CD14-positive monocyte (primary cell): Measurements from ENCODE around the gene DPP10. TPM values are rescaled to one million over a fixed set of nuclear protein-coding genes. Genes with fewer than 3 reads are reported as not detected.

Experiments used
- DNase-seq, 3 donors: peaks; one replicate each; pipeline ENCODE4 v3.0.0-alpha.2; 2011 to 2022
- H2AFZ ChIP-seq: 2 replicates; pipeline ENCODE4 v1.6.0; 2012; ENCODE audit warnings: mild to moderate bottlenecking, low read depth, low read length, inconsistent platforms; ENCODE audit not compliant: insufficient read depth, poor library complexity, severe bottlenecking
- H3K27ac ChIP-seq, 2 donors: 1 replicate in 1 of 2; 2 replicates in 1 of 2; pipeline ENCODE4 v1.5.1; 2012 to 2013; ENCODE audit warnings: low read length in 2 of 2, control low read depth in 1 of 2, inconsistent platforms in 1 of 2, low read depth in 1 of 2, mild to moderate bottlenecking in 1 of 2
- H3K27me3 ChIP-seq, 2 donors: one replicate each; pipeline versions ENCODE4 v1.6.0 to v1.6.1; 2011 to 2013; ENCODE audit warnings: low read length in 2 of 2; ENCODE audit not compliant: control insufficient read depth in 2 of 2, insufficient read depth in 2 of 2
- H3K36me3 ChIP-seq, 2 donors: replicated peaks in 1 of 2; 1 replicate in 1 of 2; 2 replicates in 1 of 2; pipeline versions ENCODE4 v1.5.1 to v1.6.1; 2012 to 2013; ENCODE audit warnings: low read length in 2 of 2, control low read depth in 1 of 2, inconsistent platforms in 1 of 2, mild to moderate bottlenecking in 1 of 2; ENCODE audit not compliant: insufficient read depth in 2 of 2, control insufficient read depth in 1 of 2
- H3K4me1 ChIP-seq, 2 donors: 1 replicate in 1 of 2; 2 replicates in 1 of 2; pipeline versions ENCODE4 v1.5.1 to v1.6.1; 2012 to 2013; ENCODE audit warnings: low read length in 2 of 2, control low read depth in 1 of 2, inconsistent platforms in 1 of 2, mild to moderate bottlenecking in 1 of 2, moderate library complexity in 1 of 2; ENCODE audit not compliant: insufficient read depth in 2 of 2, control insufficient read depth in 1 of 2
- H3K4me2 ChIP-seq: replicated peaks from 2 replicates; pipeline ENCODE3; 2012; ENCODE audit warnings: low read length, moderate library complexity, mild to moderate bottlenecking; ENCODE audit not compliant: poor library complexity, severe bottlenecking; ENCODE audit errors: extremely low read depth
- H3K4me3 ChIP-seq, 3 experiments: fragments of 200-600 bp in 1 of 3; sonication (generic) in 1 of 3; replicated peaks in 1 of 3; 1 replicate in 2 of 3; 2 replicates in 1 of 3; pipeline ENCODE4 v1.5.1; 2011 to 2013; ENCODE audit warnings: low read length in 3 of 3, mild to moderate bottlenecking in 3 of 3, control low read depth in 2 of 3, low read depth in 2 of 3, inconsistent platforms in 1 of 3, moderate library complexity in 1 of 3
- H3K79me2 ChIP-seq: 2 replicates; pipeline ENCODE4 v1.6.0; 2012; ENCODE audit warnings: mild to moderate bottlenecking, control low read depth, inconsistent platforms, low read length, moderate library complexity; ENCODE audit not compliant: insufficient read depth
- H3K9ac ChIP-seq: 2 replicates; pipeline ENCODE4 v1.6.0; 2017; ENCODE audit warnings: low read length, mild to moderate bottlenecking; ENCODE audit not compliant: insufficient read depth, poor library complexity, severe bottlenecking
- H3K9me3 ChIP-seq, 2 donors: replicated peaks in 1 of 2; 1 replicate in 1 of 2; 2 replicates in 1 of 2; pipeline versions ENCODE4 v1.5.1 to v1.6.1; 2012 to 2013; ENCODE audit warnings: low read length in 2 of 2, control low read depth in 1 of 2; ENCODE audit not compliant: control insufficient read depth in 1 of 2, insufficient read depth in 1 of 2
- H4K20me1 ChIP-seq: 2 replicates; pipeline ENCODE4 v1.6.0; 2012; ENCODE audit warnings: mild to moderate bottlenecking, low read length, control low read depth, moderate library complexity; ENCODE audit not compliant: insufficient read depth
- H3K27ac Mint-ChIP-seq, 7 donors: one replicate each; pipeline ENCODE4 v1.8.0; 2020; ENCODE audit warnings: mild to moderate bottlenecking in 7 of 7, mixed read lengths in 7 of 7, moderate library complexity in 6 of 7, inconsistent platforms in 2 of 7
- H3K27me3 Mint-ChIP-seq, 3 donors: one replicate each; pipeline ENCODE4 v1.8.0; 2021 to 2022; ENCODE audit warnings: low read depth in 3 of 3, mild to moderate bottlenecking in 3 of 3, mixed read lengths in 3 of 3, moderate library complexity in 3 of 3, inconsistent platforms in 1 of 3
- H3K36me3 Mint-ChIP-seq, 2 donors: one replicate each; pipeline ENCODE4 v1.8.0; 2020; ENCODE audit warnings: mixed read lengths in 2 of 2, inconsistent platforms in 1 of 2, mild to moderate bottlenecking in 1 of 2
- H3K4me1 Mint-ChIP-seq: one replicate; pipeline ENCODE4 v1.8.0; 2020; ENCODE audit warnings: mild to moderate bottlenecking, mixed read lengths
- H3K4me3 Mint-ChIP-seq, 2 donors: one replicate each; pipeline ENCODE4 v1.8.0; 2020; ENCODE audit warnings: mild to moderate bottlenecking in 2 of 2, mixed read lengths in 2 of 2, moderate library complexity in 1 of 2
- H3K9me3 Mint-ChIP-seq, 7 donors: one replicate each; pipeline ENCODE4 v1.8.0; 2020 to 2022; ENCODE audit warnings: mixed read lengths in 7 of 7, mild to moderate bottlenecking in 6 of 7, moderate library complexity in 6 of 7, inconsistent platforms in 2 of 7
- CTCF ChIP-seq: fragments of 200-600 bp; IDR thresholded peaks from one replicate; pipeline ENCODE4 v1.8.0; 2022; ENCODE audit warnings: antibody characterized with exemption, mild to moderate bottlenecking
- WGBS: methylation state at CpG from one replicate; pipeline ENCODE4 v1.1.5; 2013; ENCODE audit warnings: missing lambda C conversion rate; ENCODE audit not compliant: insufficient coverage; 5-methylcytosine and 5-hydroxymethylcytosine counted together
- intact Hi-C, 2 donors: fragments of 100-400 bp; cut with micrococcal nuclease; formaldehyde crosslinking; loops; one replicate each; pipeline versions ENCODE4 v1.15.0 to v1.15.1; 2023
- polyA plus RNA-seq, 3 donors: library from polyadenylated mRNA; depleted of rRNA in 1 of 3; unstranded in 2 of 3; stranded (reverse) in 1 of 3; fragments of 300-500 nt in 2 of 3; fragments of >200 nt in 1 of 3; fragmentation: Illumina TruSeq in 2 of 3; gene quantifications; 1 replicate in 2 of 3; 2 replicates in 1 of 3; pipeline ENCODE4 v1.2.3, GENCODE V29; 2012 to 2021

Gene DPP10
- polyA plus RNA-seq, 3 donors: not detected

GRCh38 chr2:115833196-115833595 is 1390.8 kb downstream of the DPP10 start:
- no peak overlapping the region for H2AFZ ChIP-seq
- intact Hi-C loops: no loop called here
- H3K27me3 Mint-ChIP-seq: no peaks in the 10 kb centered on the region

GRCh38 chr2:115838539-115838938 is 1396.1 kb downstream of the DPP10 start:
- H3K4me3 ChIP-seq: no peak overlapping the region
- no peak overlapping the region for H3K9ac ChIP-seq
- H3K36me3 ChIP-seq: no peaks in the 10 kb centered on the region
- H3K4me1 ChIP-seq: no peaks in the 10 kb centered on the region
- H3K9me3 ChIP-seq: peaks cover 0 to 4% of the 10 kb centered on the region in 2 donors
- no peak for DNase-seq
- no peaks in the 10 kb centered on the region for H3K79me2 ChIP-seq
- WGBS: 71% methylated on average over 1 of the region's 2 CpGs
- H3K27ac ChIP-seq: no peak overlapping the region
- Mint-ChIP-seq H3K27me3 (no peaks in the 10 kb centered on the region), H3K4me3 (no peak overlapping the region), H3K27ac (no peak overlapping the region), H3K4me1 (no peaks in the 10 kb centered on the region), H3K9me3 (peaks cover 0 to 10% (median 4%) of the 10 kb centered on the region in 7 donors), H3K36me3 (no peaks in the 10 kb centered on the region)
- intact Hi-C loops: no loop called here
- H3K27me3 ChIP-seq: no peaks in the 10 kb centered on the region
- TF ChIP-seq CTCF: no peak
- no peak overlapping the region for H2AFZ ChIP-seq
- H3K4me2 ChIP-seq: no peak overlapping the region
- H4K20me1 ChIP-seq: no peaks in the 10 kb centered on the region

More at GRCh38 chr2:115833196-115833595, 1390.8 kb downstream of the DPP10 start:
- no peak for TF ChIP-seq CTCF
- Mint-ChIP-seq H3K27ac (no peak overlapping the region), H3K9me3 (peaks cover 0 to 7% (median 5%) of the 10 kb centered on the region in 7 donors), H3K4me3 (no peak overlapping the region), H3K4me1 (no peaks in the 10 kb centered on the region), H3K36me3 (no peaks in the 10 kb centered on the region)
- H3K36me3 ChIP-seq: no peaks in the 10 kb centered on the region
- no peak overlapping the region for H3K27ac ChIP-seq
- H3K79me2 ChIP-seq: no peaks in the 10 kb centered on the region
- H3K4me3 ChIP-seq: no peak overlapping the region
- no peaks in the 10 kb centered on the region for H3K4me1 ChIP-seq
- no peaks in the 10 kb centered on the region for H4K20me1 ChIP-seq
- no peak overlapping the region for H3K4me2 ChIP-seq
- 89% methylated on average over 5 of the region's 5 CpGs for WGBS
- DNase-seq: no peak
- H3K9me3 ChIP-seq: peaks cover 0 to 8% of the 10 kb centered on the region in 2 donors
- H3K27me3 ChIP-seq: no peaks in the 10 kb centered on the region
- no peak overlapping the region for H3K9ac ChIP-seq
